ENCODE measurements around the gene AVEN.
"Not testable (repeated sequence)": the region's sequence is repeated elsewhere in the genome, so short reads cannot be mapped to it uniquely, and the experiment has no call there.

Gene AVEN

DNA sequence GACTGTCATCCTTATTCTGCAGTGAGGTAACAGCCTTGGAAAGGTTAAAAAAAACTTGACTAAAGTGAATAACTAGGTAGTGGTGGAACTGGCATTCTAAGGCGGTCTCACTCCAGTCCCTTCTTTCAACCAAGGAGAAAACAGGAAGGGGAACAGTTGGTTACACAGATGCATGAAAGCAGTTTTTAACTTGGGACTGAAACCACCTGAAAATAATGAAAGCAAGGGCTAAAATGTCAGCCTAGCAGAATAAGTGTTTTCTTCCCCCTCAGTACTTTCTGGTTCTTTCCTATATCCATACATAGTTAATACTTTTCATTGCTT is 748 bp upstream of the AVEN start:
- no peak for DNase-seq

DNA sequence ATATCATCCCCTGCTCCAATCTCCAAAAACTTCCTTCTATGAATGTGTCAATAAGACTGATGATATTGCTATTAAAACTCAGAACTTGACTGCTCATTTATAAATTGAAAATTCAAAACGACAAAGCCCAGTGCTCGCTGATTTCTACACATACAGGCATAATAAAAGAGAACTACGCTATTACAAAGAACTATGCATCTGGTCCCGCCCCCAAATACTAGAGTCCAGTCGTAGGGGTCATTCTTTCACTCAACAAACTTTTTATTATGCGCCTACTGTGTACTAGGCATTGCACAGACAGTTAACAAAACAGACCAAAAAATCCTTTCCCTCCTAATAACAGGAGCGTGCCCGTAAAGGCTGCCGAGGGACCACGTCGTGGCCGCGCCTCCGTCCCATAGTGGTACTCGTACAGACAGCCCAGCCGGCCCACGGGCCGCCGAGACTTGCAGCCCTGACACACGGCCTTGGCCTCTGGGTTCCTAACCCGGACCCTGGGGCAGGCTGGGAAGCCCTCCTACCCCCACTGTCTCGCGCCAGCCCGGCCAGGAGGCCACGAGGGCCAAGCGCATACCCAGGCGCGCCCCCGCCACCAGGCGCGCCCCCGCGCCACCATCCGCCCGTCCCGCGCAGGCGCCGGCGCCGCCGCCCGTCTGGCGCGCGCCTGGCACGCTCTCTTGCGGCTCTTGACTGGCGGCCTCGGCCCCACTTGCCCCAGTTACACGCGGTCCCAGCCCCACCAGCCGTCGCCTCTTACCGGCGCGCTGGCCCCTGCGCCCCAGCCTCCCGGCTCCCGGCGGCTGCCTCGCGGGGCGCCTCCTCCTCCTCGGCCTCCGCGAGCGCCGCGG is 757 bp downstream of the AVEN start:
- DNase-seq: no peak

DNA sequence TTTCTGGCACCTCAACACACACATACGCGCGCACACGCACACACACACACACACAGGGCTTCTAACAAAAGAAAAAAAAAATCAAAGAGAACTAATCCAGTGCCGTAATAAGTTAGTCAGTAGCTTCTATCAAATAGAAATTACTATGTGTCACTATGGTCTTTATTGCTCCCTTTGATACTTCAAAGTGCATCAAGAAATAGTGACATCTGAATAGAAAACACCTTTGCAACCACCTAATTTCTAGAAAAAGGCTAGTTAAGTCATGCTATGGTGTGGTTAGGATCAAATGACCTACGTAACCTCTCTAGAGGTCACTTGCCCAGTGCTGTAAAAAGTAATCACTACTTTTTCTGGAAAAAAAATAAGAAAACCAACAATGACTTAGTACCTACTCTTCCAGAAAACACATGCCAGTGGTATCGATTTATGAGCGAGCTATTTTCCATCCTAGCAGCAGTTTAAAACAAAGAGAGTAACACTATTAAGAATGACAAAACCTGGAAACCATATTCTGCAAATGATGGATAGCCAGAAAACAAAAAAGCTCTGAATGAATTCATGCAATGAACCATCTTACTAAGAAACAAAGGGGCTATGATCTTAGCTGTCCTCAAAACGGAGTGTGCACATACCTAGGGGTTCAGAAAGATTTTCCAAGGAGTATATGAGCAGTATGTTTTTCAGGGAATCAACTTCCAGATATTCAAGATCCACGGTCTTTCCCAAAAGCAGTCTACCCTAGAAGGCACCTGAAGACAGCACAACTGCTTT is 6.8 kb downstream of the AVEN start:
- no peak for DNase-seq

DNA sequence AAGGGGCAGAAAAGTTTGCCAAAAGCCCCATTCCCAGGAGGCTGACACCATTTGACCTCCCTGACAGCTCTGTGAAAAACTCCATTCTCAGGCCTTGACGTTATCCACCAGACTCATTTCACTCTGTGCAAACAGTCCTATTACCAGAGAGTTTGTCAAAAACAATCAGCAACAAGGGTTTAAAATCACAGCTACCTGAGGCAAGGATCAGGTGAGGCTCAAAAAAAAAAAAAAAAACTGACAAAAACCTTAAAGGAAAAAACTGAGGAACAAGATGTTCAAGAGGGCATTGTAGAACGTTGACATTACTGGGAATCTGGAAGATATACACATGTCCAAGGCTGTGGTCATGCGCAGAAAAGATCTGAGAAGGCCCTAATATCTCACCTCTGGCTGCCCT is 11.4 kb downstream of the AVEN start:
- DNase-seq: no peak

DNA sequence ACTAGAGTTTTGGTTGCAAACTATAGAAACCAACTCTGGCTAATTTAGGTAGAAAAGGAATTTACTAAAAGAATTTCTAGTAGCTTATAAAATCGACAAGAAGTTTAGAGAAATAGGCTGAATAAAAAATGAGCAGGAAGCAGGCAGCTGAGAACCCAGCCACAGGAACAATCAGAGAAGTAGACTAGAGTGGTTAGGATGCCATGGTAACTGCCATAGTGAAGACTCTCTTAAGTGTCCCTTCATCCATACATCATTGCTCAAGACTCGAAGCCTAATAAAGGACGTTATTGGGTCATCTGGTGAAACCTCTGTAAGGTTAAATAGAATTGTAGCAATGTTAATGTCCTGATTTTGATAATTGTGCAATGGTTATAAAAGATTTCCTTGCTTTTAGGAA is 13.8 kb downstream of the AVEN start:
- no peak for DNase-seq

DNA sequence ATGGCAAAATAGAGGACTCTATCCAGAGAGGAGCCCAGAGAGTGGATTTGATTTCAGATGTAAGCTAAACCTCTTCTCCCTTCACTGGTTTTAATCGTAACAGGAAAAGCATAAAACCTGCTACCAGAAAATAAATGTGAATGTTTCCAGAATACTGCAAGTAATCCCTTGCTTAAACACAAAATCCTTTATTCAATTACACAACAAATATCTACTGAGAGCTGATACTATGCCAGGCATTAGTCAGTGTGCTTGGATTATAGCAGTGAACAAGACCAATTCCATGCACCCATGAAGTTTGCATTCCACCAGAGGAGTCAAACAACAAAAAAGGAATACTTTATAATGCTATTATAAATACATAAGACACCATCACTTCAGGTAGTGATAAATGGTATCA is 15.1 kb downstream of the AVEN start:
- DNase-seq: no peak

DNA sequence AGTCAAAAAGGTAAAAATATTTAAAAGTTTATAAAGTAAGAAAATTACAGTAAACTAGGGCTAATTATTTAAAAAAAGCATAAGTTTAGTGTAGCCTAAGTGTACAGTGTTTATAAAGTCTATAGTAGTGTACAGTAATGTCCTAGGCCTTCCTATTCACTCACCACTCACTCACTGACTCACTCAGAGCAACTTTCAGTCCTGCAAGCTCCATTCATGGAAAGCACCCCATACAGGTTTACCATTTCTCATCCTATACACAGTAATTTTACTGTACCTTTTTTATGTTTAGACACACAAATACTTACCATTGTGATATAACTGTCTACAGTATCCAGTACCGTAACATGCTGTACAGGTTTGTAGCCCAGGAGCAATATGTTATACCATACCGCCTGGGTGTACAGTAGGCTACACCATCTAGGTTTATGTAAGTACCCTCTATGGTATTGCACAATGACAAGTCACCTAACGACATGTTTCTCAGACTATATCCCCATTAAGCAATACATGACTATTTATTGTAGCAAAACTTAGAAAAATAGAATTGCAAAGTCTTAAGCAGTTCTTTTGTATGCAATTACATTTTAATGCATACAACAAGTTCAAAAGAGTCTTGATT is 19.5 kb downstream of the AVEN start:
- no peak for DNase-seq

DNA sequence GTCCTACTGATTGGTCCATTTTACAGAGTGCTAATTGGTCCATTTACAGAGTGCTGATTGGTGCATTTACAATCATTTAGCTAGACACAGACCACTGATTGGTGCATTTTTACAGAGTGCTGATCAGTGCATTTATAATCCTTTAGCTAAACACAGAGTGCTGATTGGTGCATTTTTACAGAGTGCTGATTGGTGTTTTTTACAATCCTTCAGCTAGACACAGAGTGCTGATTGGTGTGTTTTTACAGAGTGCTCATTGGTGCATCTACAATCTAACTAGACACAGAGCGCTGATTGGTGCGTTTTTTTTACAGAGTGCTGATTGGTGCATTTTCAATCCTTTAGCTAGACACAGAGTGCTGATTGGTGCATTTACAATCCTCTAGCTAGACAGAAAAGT is 20.3 kb downstream of the AVEN start:
- DNase-seq: not testable (repeated sequence)

DNA sequence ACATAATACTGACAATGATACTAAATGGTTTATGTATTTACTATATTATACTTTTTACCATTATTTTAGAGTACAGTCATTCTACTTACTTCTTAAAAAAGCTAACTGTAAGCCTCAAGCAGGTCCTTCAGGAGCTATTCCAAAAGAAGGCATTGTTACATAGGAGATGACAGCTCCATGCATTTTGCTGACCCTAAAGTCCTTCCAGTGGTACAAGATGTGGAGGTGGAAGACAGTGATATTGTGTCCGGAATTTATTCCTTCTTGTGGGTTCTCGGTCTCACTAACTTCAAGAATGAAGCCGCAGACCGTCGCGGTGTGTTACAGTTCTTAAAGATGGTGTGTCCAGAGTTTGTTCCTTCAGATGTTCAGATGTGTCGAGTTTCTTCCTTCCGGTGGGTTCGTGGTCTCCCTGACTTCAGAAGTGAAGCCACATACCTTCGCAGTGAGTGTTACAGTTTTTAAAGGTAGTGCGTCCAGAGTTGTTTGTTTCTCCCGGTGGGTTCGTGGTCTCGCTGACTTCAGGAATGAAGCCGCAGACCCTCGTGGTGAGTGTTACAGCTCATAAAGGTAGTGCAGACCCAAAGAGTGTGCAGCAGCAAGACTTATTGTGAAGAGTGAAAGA is 20.9 kb downstream of the AVEN start:
- DNase-seq: no peak

DNA sequence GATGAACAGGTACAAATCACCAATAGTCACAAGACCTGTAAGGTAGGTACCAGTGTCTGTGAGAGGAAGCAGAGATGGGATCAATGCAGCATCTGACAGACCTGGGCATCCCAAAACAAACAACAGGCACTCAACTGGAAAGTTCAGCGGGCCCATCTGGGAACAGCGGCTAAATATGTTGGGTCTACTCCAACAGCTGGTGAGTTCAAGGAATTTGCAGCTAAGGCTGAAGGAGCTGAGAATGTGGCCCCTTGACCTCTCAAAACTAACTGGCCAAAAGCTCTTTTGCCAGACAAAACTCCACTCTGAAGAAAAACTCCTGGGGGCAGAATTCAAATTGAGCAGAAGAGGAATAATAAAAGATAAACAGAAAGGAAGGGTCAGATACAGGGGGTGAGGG is 24.4 kb downstream of the AVEN start:
- DNase-seq: no peak

DNA sequence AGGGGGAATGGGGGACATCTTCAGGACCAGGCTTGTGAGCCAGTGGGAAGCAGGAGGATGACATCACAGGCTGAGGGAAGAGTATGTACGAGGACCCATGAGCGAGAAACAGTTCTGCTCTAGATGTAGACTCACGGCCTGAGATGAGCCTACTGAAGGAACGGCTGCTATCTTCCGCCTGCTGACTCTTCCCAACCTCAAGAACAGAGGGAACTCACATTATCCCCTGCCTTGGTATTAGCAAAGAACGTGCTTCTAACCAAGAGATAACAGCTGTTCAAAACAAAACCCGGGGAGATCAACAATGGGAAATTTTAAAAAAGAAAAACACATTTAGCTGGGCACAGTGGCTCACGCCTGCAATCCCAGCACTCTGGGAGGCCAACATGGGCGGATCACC is 25.3 kb downstream of the AVEN start:
- DNase-seq: no peak

DNA sequence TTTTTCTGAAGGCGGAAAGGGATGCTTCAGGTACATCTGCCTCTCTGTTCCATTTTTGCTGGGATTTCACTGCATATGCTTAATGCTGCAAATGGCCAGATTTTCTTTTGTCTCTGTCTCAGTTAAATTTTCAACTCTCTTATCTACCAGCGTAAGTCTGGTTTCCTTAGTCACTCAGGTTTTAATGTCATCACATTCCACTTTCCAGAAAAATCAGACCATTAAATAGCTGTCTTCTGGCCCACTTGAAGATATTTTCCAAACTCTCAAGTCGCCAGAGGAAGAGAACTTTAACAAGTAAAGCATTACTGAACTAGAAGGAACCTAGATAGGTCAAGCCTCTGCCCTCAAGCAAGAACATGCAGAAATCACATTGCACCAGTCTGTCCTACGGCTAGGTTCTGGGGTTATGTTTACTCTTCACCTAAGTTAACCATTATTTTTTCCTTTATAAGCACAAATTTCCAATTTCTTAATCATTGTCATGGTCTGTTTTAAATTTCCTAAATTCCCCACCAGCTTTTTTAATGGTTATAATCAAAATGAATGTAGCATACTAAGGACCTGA is 26.5 kb downstream of the AVEN start:
- DNase-seq: no peak

DNA sequence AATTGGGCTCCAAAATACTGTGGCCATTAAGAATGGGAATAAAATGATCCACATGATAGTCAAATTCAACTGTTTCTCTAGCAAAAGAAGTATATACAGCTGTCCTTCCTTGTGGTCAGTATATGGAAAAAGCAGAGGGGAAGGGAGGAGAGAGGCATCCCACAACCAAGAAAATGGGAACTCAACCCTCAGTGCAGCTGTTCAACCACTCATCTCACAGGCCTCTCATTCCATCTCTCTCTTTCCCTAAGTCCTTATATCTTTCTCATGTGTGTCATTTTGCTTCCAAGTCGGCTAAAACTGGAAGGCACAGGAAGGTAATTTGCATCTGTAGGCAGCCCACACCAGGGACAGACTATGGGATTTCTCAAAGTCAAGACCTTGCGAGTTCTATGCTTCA is 27.5 kb downstream of the AVEN start:
- no peak for DNase-seq

DNA sequence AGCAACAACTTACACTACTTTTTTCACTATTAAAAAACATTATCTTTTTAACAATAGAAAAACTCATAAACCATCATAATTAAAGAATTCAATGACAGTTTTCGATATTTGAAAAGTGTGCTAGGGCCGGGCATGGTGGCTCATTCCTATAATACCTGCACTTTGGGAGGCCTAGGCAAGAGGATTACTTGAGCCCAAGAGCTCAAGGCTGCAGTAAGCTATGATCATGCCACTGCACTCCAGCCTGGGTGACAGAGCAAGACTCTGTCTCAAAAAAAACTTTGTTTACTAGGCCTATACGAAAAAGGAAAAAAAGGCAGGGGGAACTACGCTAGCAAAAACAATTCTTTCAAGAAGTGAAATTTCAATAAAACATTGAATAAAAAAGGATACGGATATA is 28.1 kb downstream of the AVEN start:
- DNase-seq: no peak

DNA sequence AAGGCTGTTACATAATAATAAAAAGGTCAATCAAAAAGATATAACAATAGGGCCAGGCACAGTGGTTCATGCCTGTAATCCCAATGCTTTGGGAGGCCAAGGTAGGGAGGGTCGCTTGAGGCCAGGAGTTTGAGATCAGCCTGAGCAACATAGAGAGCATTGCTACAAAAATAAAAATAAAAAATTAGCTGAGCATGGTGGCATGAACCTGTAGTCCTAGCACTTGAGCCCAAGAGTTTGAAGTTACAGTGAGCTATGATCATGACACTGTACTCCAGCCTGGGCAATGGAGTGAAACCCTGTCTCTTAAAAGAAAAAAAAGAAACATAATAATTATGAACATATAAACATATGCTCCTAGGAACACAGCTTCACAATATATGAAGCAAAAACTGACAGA is 29.3 kb downstream of the AVEN start:
- no peak for DNase-seq

DNA sequence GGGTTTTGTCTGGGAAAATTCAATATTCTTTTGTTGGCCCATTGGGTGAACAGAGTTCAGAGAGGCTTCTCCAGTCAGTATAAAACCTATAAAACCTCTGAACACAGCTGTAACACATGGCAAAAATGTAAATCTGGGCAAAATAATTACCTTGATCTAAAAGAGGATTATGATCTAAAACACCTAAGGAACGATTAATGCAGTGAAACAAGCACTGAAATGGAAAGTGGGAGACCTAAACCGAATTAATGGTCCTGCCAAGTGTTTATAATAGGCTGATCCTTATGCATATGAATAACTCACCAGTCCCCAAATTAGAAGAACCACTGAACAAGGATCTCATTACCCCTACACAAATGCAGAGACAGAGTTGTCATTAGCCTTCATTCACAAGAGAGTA is 32.6 kb downstream of the AVEN start:
- no peak for DNase-seq

DNA sequence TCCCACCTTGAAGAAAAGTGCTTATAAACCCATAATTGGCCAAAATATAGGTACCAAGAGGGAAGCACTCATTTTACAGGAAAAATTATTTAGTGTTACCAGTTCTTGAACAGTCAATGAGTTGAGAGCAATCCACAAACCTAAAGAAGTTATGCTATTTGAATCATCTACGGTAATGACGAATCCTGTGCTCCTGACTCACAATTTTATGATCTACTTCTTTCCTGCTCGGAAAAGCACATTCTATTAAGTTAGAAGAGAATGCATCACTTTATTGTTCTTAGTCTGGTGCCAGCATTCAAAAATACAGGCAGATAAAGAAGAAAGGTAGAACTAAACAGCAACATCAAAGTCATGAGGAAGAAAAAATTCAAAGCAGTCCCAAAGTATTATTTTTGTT is 37.5 kb downstream of the AVEN start:
- DNase-seq: no peak

DNA sequence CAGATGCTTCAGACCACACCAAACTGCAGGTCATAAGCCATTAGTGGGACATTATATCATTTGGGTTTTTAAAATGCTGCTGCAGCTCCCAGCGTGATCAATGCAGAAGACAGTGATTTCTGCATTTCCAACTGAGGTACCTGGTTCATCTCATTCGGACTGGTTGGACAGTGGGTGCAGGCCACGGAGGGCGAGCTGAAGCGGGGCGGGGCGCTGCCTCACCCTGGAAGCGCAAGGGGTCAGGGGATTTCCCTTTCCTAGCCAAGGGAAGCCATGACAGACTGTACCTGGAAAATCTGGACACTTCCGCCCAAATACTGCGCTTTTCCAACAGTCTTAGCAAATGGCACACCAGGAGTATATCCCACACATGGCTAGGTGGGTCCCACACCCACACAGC is 43.3 kb downstream of the AVEN start:
- DNase-seq: not testable (repeated sequence)

DNA sequence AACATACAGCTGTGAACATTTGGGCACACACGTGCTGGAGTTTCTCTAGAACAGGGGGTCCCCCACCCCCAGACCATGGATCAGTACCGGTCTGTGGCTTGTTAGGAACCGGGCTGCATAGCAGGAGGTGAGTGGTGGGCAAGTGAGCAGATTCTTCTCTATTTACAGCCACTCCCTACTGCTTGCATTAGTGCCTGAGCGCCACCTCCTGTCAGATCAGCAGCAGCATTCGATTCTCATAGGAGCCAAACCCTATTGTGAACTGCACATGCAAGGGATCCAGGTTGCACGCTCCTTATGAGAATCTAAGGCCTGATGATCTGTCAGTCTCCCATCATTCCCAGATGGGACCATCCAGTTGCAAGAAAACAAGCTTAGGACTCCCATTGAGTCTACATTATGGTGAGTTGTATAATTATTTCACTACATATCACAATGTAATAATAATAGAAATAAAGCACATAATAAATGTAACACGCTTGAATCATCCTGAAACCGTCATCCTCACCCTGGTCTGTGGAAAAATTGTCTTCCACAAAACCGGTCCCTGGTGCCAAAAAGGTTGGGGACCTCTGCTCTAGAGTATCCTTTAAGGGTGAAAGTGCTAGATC is 44.9 kb downstream of the AVEN start:
- DNase-seq: no peak

DNA sequence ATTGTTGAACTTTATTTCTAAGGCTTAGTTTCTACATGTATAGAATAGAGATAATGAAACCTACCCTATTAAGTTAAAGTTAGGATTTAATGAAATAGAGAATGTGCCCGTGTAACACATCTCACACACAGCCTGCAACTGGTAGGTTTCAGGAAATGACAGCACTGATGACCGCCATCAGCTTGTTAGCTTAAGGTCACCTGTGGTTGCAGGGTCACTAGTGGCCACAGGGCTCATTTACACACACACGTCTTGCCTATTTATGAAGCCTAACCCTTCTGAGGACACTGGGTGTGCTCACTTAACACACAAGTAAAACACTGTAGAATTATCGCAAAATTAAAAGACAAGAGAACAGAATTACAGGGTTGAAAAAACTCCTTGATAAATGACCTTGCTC is 50.6 kb downstream of the AVEN start:
- no peak for DNase-seq

DNA sequence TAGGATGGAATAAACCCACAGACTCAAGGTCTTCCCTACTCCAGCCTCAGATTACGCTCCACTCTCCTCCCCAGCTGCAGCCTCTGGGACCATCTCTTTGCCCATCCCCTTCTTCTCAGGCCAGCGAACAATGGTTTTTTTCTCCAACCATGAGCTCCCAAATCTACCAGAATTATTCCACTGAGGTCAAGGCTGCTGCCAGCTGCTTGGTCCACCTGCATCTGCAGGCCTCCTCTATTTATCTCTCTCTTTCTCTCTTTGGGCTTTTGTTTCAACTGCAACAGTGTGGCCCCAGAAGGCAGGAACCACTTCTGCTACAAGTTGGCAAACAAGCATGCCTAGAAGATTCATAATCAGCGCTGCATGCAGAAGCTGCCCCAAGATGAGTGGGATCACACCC is 51.6 kb downstream of the AVEN start:
- DNase-seq: no peak

DNA sequence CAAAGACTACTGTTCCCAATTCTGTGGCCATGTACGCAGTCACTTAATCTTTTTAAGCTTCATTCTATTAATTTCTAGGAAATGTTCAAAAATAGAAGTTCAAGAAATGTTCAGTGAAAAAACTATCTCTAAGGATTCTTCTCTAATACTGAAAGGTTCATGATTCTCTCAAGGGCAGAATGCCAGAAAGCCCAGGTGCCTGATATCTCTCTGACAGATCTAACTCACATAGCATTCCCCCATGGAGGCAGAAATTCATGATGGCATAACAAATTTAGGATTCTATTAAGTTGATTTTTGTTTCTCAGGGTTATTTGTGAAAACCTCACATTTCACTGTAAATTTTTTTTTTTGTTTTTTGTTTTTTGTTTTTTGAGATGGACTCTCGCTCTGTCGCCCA is 53.3 kb downstream of the AVEN start:
- no peak for DNase-seq

DNA sequence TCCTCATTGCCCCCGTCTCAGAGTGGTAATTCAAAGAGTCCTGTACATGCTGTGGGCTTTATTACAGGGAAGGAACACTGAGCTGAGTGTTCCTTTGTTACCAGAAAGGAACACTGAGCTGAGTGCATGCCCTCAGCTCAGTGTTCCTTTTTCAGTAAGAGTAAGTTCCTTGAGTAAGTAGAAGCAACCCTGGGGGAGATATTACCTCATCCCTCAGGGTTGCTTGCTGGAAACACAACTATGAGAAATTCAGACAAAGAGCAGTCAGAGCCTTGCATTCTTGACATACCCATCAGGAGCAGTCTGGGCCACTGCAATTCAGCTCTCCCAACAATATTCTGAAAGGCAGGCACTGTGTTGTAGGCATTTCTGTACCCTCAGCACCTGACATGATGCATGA is 53.7 kb downstream of the AVEN start:
- no peak for DNase-seq

Data from NCI-H1694 (cell line).